SU-DHL-6 (cell line): ENCODE data around the gene STRIP2.

Experiments used
- H2AFZ ChIP-seq: fragments of 200-600 bp; sonication (generic); 2 replicates; pipeline ENCODE4 v1.6.1; 2014; ENCODE audit warnings: low read depth, mild to moderate bottlenecking, moderate library complexity, mixed read lengths, antibody characterized with exemption, low read length; ENCODE audit not compliant: severe bottlenecking
- H3F3A ChIP-seq: fragments of 200-600 bp; shearing (Covaris generic); 2 replicates; pipeline ENCODE4 v1.6.0; 2016; ENCODE audit warnings: antibody characterized with exemption, mild to moderate bottlenecking; ENCODE audit not compliant: insufficient read depth
- H3K27ac ChIP-seq: fragments of 200-600 bp; sonication (generic); 2 replicates; pipeline ENCODE4 v1.5.1; 2016; ENCODE audit warnings: low read depth, mild to moderate bottlenecking, low read length, moderate library complexity, mixed read lengths
- H3K27me3 ChIP-seq: fragments of 200-600 bp; sonication (generic), shearing (Covaris generic); 2 replicates; pipeline ENCODE4 v1.6.0; 2014; ENCODE audit warnings: mild to moderate bottlenecking, low read length
- H3K36me3 ChIP-seq: fragments of 200-600 bp; sonication (generic); 2 replicates; pipeline ENCODE4 v1.6.1; 2014; ENCODE audit warnings: mild to moderate bottlenecking, low read length, mixed read lengths
- H3K4me2 ChIP-seq: fragments of 300-600, 200-600 bp; shearing (Covaris generic), sonication (generic); 2 replicates; pipeline ENCODE4 v1.6.0; 2014; ENCODE audit warnings: low read length, low read depth, mild to moderate bottlenecking; ENCODE audit not compliant: poor library complexity, severe bottlenecking
- H3K4me3 ChIP-seq: fragments of 200-600 bp; sonication (generic); 2 replicates; pipeline ENCODE4 v1.5.1; 2014; ENCODE audit warnings: antibody characterized with exemption, low read length, mild to moderate bottlenecking, mixed read lengths; ENCODE audit not compliant: insufficient read depth, poor library complexity, severe bottlenecking
- H3K79me2 ChIP-seq: fragments of 200-600 bp; sonication (generic); 2 replicates; pipeline ENCODE4 v1.6.1; 2014; ENCODE audit warnings: mild to moderate bottlenecking, low read length, moderate library complexity; ENCODE audit not compliant: insufficient read depth
- H3K9ac ChIP-seq: fragments of 200-600 bp; sonication (generic); 2 replicates; pipeline ENCODE4 v1.7.0; 2014; ENCODE audit warnings: mild to moderate bottlenecking, low read length
- H3K9me2 ChIP-seq: fragments of 200-600 bp; sonication (generic); replicated peaks from 2 replicates; pipeline ENCODE4 v1.6.1; 2014; ENCODE audit warnings: low read length; ENCODE audit not compliant: insufficient read depth
- H3K9me3 ChIP-seq: fragments of 200-600 bp; sonication (generic); 2 replicates; pipeline ENCODE4 v1.6.1; 2014; ENCODE audit warnings: low read length, mixed read lengths; ENCODE audit not compliant: insufficient read depth
- H4K20me1 ChIP-seq: fragments of 200-600 bp; sonication (generic); 2 replicates; pipeline ENCODE4 v1.6.1; 2014; ENCODE audit warnings: low read depth, mild to moderate bottlenecking, antibody characterized with exemption, low read length, moderate library complexity, mixed read lengths
- EZH2phosphoT487 ChIP-seq: fragments of 200-600 bp; sonication (generic), shearing (Covaris generic); conservative IDR thresholded peaks from 2 replicates; pipeline ENCODE4 v1.6.1; 2018; ENCODE audit warnings: mild to moderate bottlenecking, antibody characterized with exemption, low read length, moderate library complexity, mixed read lengths
- TF ChIP-seq, protein P1 (sequence below): fragments of 200-600 bp; sonication (generic); IDR thresholded peaks from one replicate; pipeline ENCODE4 v1.5.1; 2017; ENCODE audit warnings: antibody characterized with exemption, mild to moderate bottlenecking, low read length, moderate library complexity; ENCODE audit not compliant: insufficient read depth, poor library complexity, severe bottlenecking

The STRIP2 gene

GRCh38 chr7:129433847-129434674 lies at the start of gene STRIP2:
STRIP2 (plus strand) TSS chr7:129434432; CDS start chr7:129434473, 41 bp downstream.
- H3K36me3 ChIP-seq, result no peaks in the 10 kb centered on the region
- TF ChIP-seq, protein P1, sequence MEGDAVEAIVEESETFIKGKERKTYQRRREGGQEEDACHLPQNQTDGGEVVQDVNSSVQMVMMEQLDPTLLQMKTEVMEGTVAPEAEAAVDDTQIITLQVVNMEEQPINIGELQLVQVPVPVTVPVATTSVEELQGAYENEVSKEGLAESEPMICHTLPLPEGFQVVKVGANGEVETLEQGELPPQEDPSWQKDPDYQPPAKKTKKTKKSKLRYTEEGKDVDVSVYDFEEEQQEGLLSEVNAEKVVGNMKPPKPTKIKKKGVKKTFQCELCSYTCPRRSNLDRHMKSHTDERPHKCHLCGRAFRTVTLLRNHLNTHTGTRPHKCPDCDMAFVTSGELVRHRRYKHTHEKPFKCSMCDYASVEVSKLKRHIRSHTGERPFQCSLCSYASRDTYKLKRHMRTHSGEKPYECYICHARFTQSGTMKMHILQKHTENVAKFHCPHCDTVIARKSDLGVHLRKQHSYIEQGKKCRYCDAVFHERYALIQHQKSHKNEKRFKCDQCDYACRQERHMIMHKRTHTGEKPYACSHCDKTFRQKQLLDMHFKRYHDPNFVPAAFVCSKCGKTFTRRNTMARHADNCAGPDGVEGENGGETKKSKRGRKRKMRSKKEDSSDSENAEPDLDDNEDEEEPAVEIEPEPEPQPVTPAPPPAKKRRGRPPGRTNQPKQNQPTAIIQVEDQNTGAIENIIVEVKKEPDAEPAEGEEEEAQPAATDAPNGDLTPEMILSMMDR, result no peak
- no peak for TF ChIP-seq EZH2phosphoT487
- no peaks in the 10 kb centered on the region for H3F3A ChIP-seq
- no peaks in the 10 kb centered on the region for H3K9me2 ChIP-seq
- no peaks in the 10 kb centered on the region for H4K20me1 ChIP-seq
- H2AFZ ChIP-seq, result peak within 1 kb of the TSS; percentile 100
- peak within 1 kb of the TSS; percentile 99 for H3K4me2 ChIP-seq
- H3K27me3 ChIP-seq, result no peaks in the 10 kb centered on the region
- no peaks in the 10 kb centered on the region for H3K79me2 ChIP-seq
- H3K27ac ChIP-seq, result peak within 1 kb of the TSS; percentile 33
- peak within 1 kb of the TSS; percentile 91 for H3K4me3 ChIP-seq
- H3K9ac ChIP-seq, result peak within 1 kb of the TSS; percentile 80
- H3K9me3 ChIP-seq, result no peaks in the 10 kb centered on the region

- Histone ChIP-seq H3K9me2 (no peaks in the 10 kb centered on the region), H3K9me3 (no peaks in the 10 kb centered on the region), H3K4me3 (no peak overlapping the region), H3K9ac (no peak overlapping the region), H3K27ac (no peak overlapping the region), H4K20me1 (no peaks in the 10 kb centered on the region), H2AFZ (no peak overlapping the region), H3K79me2 (no peaks in the 10 kb centered on the region), H3F3A (no peaks in the 10 kb centered on the region), H3K4me2 (no peak overlapping the region), H3K27me3 (no peaks in the 10 kb centered on the region), H3K36me3 (no peaks in the 10 kb centered on the region)
- no peak for TF ChIP-seq EZH2phosphoT487
- TF ChIP-seq, protein P1, result no peak
Measured at GRCh38 chr7:129385116-129385515, 49.1 kb upstream of the STRIP2 start.

DNA sequence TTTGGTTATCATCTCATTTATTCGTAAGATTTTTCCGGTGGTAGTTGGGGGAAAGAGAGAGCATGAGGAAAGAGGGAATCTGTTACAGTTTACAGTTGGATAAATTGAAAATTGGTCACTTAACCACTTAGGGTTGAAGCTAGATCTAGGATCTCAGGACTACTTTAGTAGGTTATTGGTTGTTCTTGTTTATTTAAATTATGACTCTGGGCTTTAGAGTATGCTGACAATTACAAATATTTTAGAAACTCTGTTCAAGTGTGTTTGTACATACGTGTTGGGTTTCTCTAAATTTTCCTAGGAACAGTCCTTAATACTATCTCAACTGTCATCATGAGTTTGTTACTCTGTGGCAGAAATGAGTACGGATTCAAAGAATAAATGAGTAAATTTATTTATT lies 48.6 kb upstream of the STRIP2 start:
- Histone ChIP-seq H3K4me3 (no peak overlapping the region), H3K27ac (no peak overlapping the region), H3K36me3 (no peaks in the 10 kb centered on the region), H2AFZ (no peak overlapping the region), H3K4me2 (no peak overlapping the region), H4K20me1 (no peaks in the 10 kb centered on the region), H3K9ac (no peak overlapping the region), H3F3A (no peaks in the 10 kb centered on the region), H3K9me3 (no peaks in the 10 kb centered on the region), H3K79me2 (no peaks in the 10 kb centered on the region), H3K27me3 (no peaks in the 10 kb centered on the region), H3K9me2 (no peaks in the 10 kb centered on the region)
- TF ChIP-seq, protein P1, result no peak
- TF ChIP-seq EZH2phosphoT487, result no peak
